MCF 10A (cell line): ENCODE results near the gene FRZB. TPM values are rescaled to one million over a fixed set of nuclear protein-coding genes. Genes with fewer than 3 reads are reported as not detected.

Experiments used
- Bru-seq: library from RNA; stranded (reverse); fragments of 400-500 nt; gene quantifications from one replicate; lab custom pipeline; 2021; lab: Mats Ljungman, UMichigan
- BruChase-seq, 2 experiments: library from RNA; stranded (reverse); fragments of 400-500 nt; gene quantifications; one replicate each; lab custom pipeline; 2021; lab: Mats Ljungman, UMichigan
- BruUV-seq: library from RNA; stranded (reverse); fragments of 400-500 nt; replicated peaks from 2 replicates; lab custom pipeline; 2021; lab: Mats Ljungman, UMichigan
- CTCF ChIA-PET: fragments of 300-600 bp; sonication (Branson Sonifier 250); formaldehyde crosslinking; extraction: SDS; loops from one replicate; lab custom pipeline; 2021; ENCODE audit warnings: antibody characterized with exemption, inconsistent platforms; lab: Yijun Ruan, JAX
- POLR2A ChIA-PET: fragments of 300-600, 350-650 bp; sonication (Branson Sonifier 250); formaldehyde crosslinking; extraction: SDS; loops from one replicate; lab custom pipeline; 2020; ENCODE audit warnings: antibody characterized with exemption, inconsistent platforms; lab: Yijun Ruan, JAX
- DNase-seq: peaks from one replicate; pipeline ENCODE4 v3.0.0-alpha.2; 2018; ENCODE audit not compliant: unreplicated experiment
- H3K27ac Mint-ChIP-seq: one replicate; pipeline ENCODE4 v1.8.0; 2022; ENCODE audit warnings: mild to moderate bottlenecking, low read depth, mixed read lengths; ENCODE audit not compliant: unreplicated experiment
- H3K27me3 Mint-ChIP-seq: one replicate; pipeline ENCODE4 v1.8.0; 2022; ENCODE audit warnings: mixed read lengths; ENCODE audit not compliant: insufficient read depth, unreplicated experiment
- H3K36me3 Mint-ChIP-seq: one replicate; pipeline ENCODE4 v1.8.0; 2022; ENCODE audit warnings: mild to moderate bottlenecking, moderate library complexity, mixed read lengths; ENCODE audit not compliant: insufficient read depth, unreplicated experiment
- H3K4me1 Mint-ChIP-seq: one replicate; pipeline ENCODE4 v1.8.0; 2022; ENCODE audit warnings: mixed read lengths; ENCODE audit not compliant: insufficient read depth, unreplicated experiment
- H3K4me3 Mint-ChIP-seq: one replicate; pipeline ENCODE4 v1.8.0; 2022; ENCODE audit warnings: mild to moderate bottlenecking, moderate library complexity, mixed read lengths; ENCODE audit not compliant: unreplicated experiment
- H3K9me3 Mint-ChIP-seq: one replicate; pipeline ENCODE4 v1.8.0; 2022; ENCODE audit warnings: mixed read lengths; ENCODE audit not compliant: unreplicated experiment
- CTCF ChIP-seq: fragments of 200-600 bp; IDR thresholded peaks from one replicate; pipeline ENCODE4 v1.8.0; 2022; ENCODE audit warnings: antibody characterized with exemption, mild to moderate bottlenecking; ENCODE audit not compliant: unreplicated experiment
- intact Hi-C: fragments of 100-400 bp; cut with micrococcal nuclease; formaldehyde crosslinking; loops from 2 replicates; pipeline ENCODE4 v1.14.1; 2022
- long read RNA-seq: library from polyadenylated mRNA; stranded (forward); transcript quantifications from one replicate; pipeline ENCODE4 v2.0.0, GENCODE V29; 2022
- total RNA-seq: library from RNA; stranded (reverse); gene quantifications from 2 replicates; pipeline ENCODE4 v1.2.3, GENCODE V29; 2022

FRZB gene
- 0.09 and 0.20 TPM in 2 replicates for total RNA-seq
- Bru-seq, nascent RNA: percentile 44 among the genes with signal in this experiment
- BruChase-seq, experiment 1, labeled RNA remaining after a 6-hour chase: percentile 73 among the genes with signal in this experiment
- BruChase-seq, experiment 2, labeled RNA remaining after a 2-hour chase: percentile 79 among the genes with signal in this experiment
- long read RNA-seq: 0 reads

- DNase-seq: no peak
- Mint-ChIP-seq H3K9me3 (no peaks in the 10 kb centered on the region), H3K36me3 (no peaks in the 10 kb centered on the region), H3K4me1 (peaks cover 5% of the 10 kb centered on the region), H3K4me3 (peak within 1 kb of the TSS; percentile 61), H3K27ac (no peak within 1 kb of the TSS), H3K27me3 (peaks cover 18% of the 10 kb centered on the region)
- intact Hi-C loops: no loop called here
- no TSS peak for BruUV-seq
- ChIA-PET CTCF (no interaction called here), POLR2A (interaction anchor here (0.6 kb wide), 1 partner anchor 11 kb away, joined by 3 read pairs; no protein-coding TSS in a partner anchor)
- TF ChIP-seq CTCF: no peak
These were observed at the start of gene FRZB for GRCh38 chr2:182866461-182867406. Gene FRZB (minus strand): TSS chr2:182866637. CDS start chr2:182866552, 85 bp downstream.

DNA sequence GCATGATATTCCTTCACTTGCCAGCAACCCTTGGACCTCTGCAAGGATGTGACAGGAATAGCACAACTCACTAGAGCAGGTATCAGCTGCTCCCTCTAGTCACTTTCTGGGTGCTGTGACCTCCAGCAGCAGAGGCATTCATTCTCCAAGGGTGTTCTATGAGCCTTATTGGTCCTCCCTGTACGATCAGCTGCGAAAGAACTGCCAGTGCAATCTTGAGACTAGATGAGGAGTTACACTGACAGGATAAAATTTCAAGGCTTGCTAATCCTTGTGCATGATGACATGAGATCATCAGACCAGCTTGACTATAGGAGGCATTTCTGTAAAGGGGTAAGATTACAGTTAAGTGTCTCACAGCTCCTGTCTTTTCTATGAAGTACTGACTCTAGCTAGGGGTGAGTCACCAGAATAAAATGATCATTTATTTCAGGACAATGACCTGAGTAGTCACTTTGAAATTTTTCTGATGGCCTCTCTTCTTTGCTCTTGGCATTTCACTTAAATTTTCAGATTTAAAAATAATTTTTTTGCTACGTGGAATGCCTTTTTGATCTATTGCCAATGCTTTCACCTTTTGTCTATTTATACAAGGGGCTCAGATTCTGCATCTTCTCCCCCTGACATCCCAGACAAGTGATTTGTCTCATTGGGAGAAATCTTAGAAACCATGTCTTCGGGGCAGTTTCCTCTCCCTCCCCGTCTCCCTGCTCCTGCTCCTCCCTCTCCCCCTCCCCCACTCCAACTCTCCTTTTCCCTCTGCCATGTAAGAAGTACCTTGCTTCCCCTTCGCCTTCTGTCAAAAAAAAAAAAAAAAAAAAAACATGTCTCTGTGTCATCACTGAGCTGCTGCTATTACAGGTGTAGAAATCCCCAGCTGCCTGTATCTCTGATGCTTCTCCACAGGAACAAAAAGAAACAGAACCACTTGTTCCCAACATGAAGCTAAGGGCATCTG, 49.2 kb upstream of the FRZB start:
- no peak for TF ChIP-seq CTCF
- intact Hi-C loops: no loop called here
- peaks cover 12% of the 10 kb centered on the region for H3K4me1 Mint-ChIP-seq
- ChIA-PET CTCF (interaction anchor here (0.5 to 1.4 kb wide), 7 partner anchors 16 to 288 kb away, joined by 3 to 5 read pairs (median 4); no protein-coding TSS in a partner anchor), POLR2A (interaction anchor here (1.0 to 1.5 kb wide), 2 partner anchors 9 to 11 kb away, joined by 3 to 5 read pairs; no protein-coding TSS in a partner anchor)
- no peaks in the 10 kb centered on the region for H3K27me3 Mint-ChIP-seq
- no peak overlapping the region for H3K27ac Mint-ChIP-seq
- BruUV-seq: no TSS peak
- H3K4me3 Mint-ChIP-seq: no peak overlapping the region
- H3K36me3 Mint-ChIP-seq: peaks cover 70% of the 10 kb centered on the region
- H3K9me3 Mint-ChIP-seq: no peaks in the 10 kb centered on the region
- DNase-seq: peak; percentile 63

GRCh38 chr2:182914852-182915251, 48.4 kb upstream of the FRZB start:
- Mint-ChIP-seq H3K27me3 (no peaks in the 10 kb centered on the region), H3K4me1 (peaks cover 12% of the 10 kb centered on the region), H3K9me3 (no peaks in the 10 kb centered on the region), H3K27ac (no peak overlapping the region), H3K4me3 (no peak overlapping the region), H3K36me3 (peaks cover 67% of the 10 kb centered on the region)
- BruUV-seq: no TSS peak
- no peak for DNase-seq
- ChIA-PET CTCF (no interaction called here), POLR2A (interaction anchor here (0.5 kb wide), 1 partner anchor 29 kb away, joined by 3 read pairs; no protein-coding TSS in a partner anchor)
- TF ChIP-seq CTCF: no peak
- intact Hi-C loops: no loop called here
